ENCODE results near the gene TEC. TPM values are rescaled to one million over a fixed set of nuclear protein-coding genes. Genes with fewer than 3 reads are reported as not detected.

TEC gene
- total and polyA plus RNA-seq, 7 experiments from 2014 or later, result 0.91 to 5.8 (median 2.5) TPM

- H3K9me3 Mint-ChIP-seq, result peaks cover 0 to 1% (median 0%) of the 10 kb centered on the region in 11 donors
- peaks cover 10 to 41% (median 13%) of the 10 kb centered on the region in 5 donors for H3K36me3 Mint-ChIP-seq
- ChIA-PET POLR2A (interaction anchor here (0.7 to 1.0 kb wide), 2 partner anchors 14 to 15 kb away, joined by 3 read pairs; partner anchors contain the start of gene TXK), CTCF (no interaction called here)
- Histone ChIP-seq H3K36me3 (ENCODE audit: control insufficient read depth in 2 of 3, insufficient read depth in 3 of 3, low read length in 3 of 3) (peaks cover 0 to 5% (median 0%) of the 10 kb centered on the region in 3 experiments), H3K27me3 (ENCODE audit: control insufficient read depth in 2 of 2, insufficient read depth in 2 of 2, low read length in 2 of 2) (no peaks in the 10 kb centered on the region), H3K4me3 (ENCODE audit: low read length) (no peak overlapping the region), H3K9me3 (ENCODE audit: control insufficient read depth in 2 of 3, low read length in 3 of 3) (no peaks in the 10 kb centered on the region), H3K4me1 (ENCODE audit: control insufficient read depth in 2 of 2, insufficient read depth in 2 of 2, low read length in 2 of 2) (peaks cover 9 to 63% of the 10 kb centered on the region in 2 donors), H3K27ac (ENCODE audit: low read depth, low read length) (no peak overlapping the region)
- ATAC-seq, result no peak
- peaks cover 39 to 68% (median 55%) of the 10 kb centered on the region in 7 donors for H3K4me1 Mint-ChIP-seq
- DNase-seq, result no peak
- intact Hi-C loops (cut with micrococcal nuclease), result loop anchor here in 1 of 2 donors (10.0 kb wide), 1 partner anchor 425 kb away; no protein-coding TSS in a partner anchor
- no peaks in the 10 kb centered on the region for H3K27me3 Mint-ChIP-seq
- H3K27ac Mint-ChIP-seq, result peak overlapping the region in 7 of 9 donors; percentile 16 to 92 (median 79)
- H3K4me3 Mint-ChIP-seq, result peak overlapping the region in 9 of 10 donors; percentile 3 to 72 (median 58)
Measured at GRCh38 chr4:48119646-48120045, 150.0 kb downstream of the TEC start.

- no peak overlapping the region for H3K27ac ChIP-seq (ENCODE audit: low read depth, low read length)
- H3K27me3 Mint-ChIP-seq, result no peaks in the 10 kb centered on the region
- peaks cover 9 to 59% of the 10 kb centered on the region in 2 donors for H3K4me1 ChIP-seq (ENCODE audit: control insufficient read depth in 2 of 2, insufficient read depth in 2 of 2, low read length in 2 of 2)
- intact Hi-C loops (cut with micrococcal nuclease), result no loop called here
- no peaks in the 10 kb centered on the region for H3K9me3 ChIP-seq (ENCODE audit: control insufficient read depth in 2 of 3, low read length in 3 of 3)
- CTCF ChIA-PET, result interaction anchor here (0.8 to 1.5 kb wide), 5 partner anchors 8 to 21 kb away, joined by 3 to 4 read pairs (median 3); no protein-coding TSS in a partner anchor
- peaks cover 0 to 16% (median 0%) of the 10 kb centered on the region in 3 experiments for H3K36me3 ChIP-seq (ENCODE audit: control insufficient read depth in 2 of 3, insufficient read depth in 3 of 3, low read length in 3 of 3)
- peaks cover 0 to 1% (median 0%) of the 10 kb centered on the region in 11 donors for H3K9me3 Mint-ChIP-seq
- H3K27ac Mint-ChIP-seq, result peak overlapping the region in 8 of 9 donors; percentile 4 to 92 (median 28)
- H3K4me3 ChIP-seq (ENCODE audit: low read length), result no peak overlapping the region
- DNase-seq (no peak), ATAC-seq (no peak)
- peak overlapping the region in 6 of 10 donors; percentile 2 to 72 (median 22) for H3K4me3 Mint-ChIP-seq
- POLR2A ChIA-PET, result interaction anchor here (0.9 to 3.0 kb wide), 2 partner anchors 9 to 21 kb away, joined by 3 to 18 read pairs; no protein-coding TSS in a partner anchor
- peaks cover 42 to 69% (median 66%) of the 10 kb centered on the region in 7 donors for H3K4me1 Mint-ChIP-seq
- peaks cover 10 to 41% (median 20%) of the 10 kb centered on the region in 5 donors for H3K36me3 Mint-ChIP-seq
- no peaks in the 10 kb centered on the region for H3K27me3 ChIP-seq (ENCODE audit: control insufficient read depth in 2 of 2, insufficient read depth in 2 of 2, low read length in 2 of 2)
Measured at GRCh38 chr4:48118081-48118480, 151.6 kb downstream of the TEC start.

GRCh38 chr4:48116582-48116981, 153.1 kb downstream of the TEC start:
- Histone ChIP-seq H3K9me3 (ENCODE audit: control insufficient read depth in 2 of 3, low read length in 3 of 3) (no peaks in the 10 kb centered on the region), H3K27me3 (ENCODE audit: control insufficient read depth in 2 of 2, insufficient read depth in 2 of 2, low read length in 2 of 2) (no peaks in the 10 kb centered on the region), H3K27ac (ENCODE audit: low read depth, low read length) (peak overlapping the region; percentile 40), H3K4me3 (ENCODE audit: low read length) (no peak overlapping the region), H3K36me3 (ENCODE audit: control insufficient read depth in 2 of 3, insufficient read depth in 3 of 3, low read length in 3 of 3) (peaks cover 0 to 30% (median 0%) of the 10 kb centered on the region in 3 experiments), H3K4me1 (ENCODE audit: control insufficient read depth in 2 of 2, insufficient read depth in 2 of 2, low read length in 2 of 2) (peaks cover 9 to 55% of the 10 kb centered on the region in 2 donors)
- Mint-ChIP-seq H3K4me1 (peaks cover 51 to 84% (median 79%) of the 10 kb centered on the region in 7 donors), H3K27me3 (no peaks in the 10 kb centered on the region), H3K4me3 (peak overlapping the region in 6 of 10 donors; percentile 14 to 68 (median 50)), H3K36me3 (peaks cover 10 to 53% (median 26%) of the 10 kb centered on the region in 5 donors), H3K9me3 (peaks cover 0 to 1% (median 0%) of the 10 kb centered on the region in 11 donors), H3K27ac (peak overlapping the region in 8 of 9 donors; percentile 17 to 92 (median 81))
- ATAC-seq (no peak), DNase-seq (no peak)
- CTCF ChIA-PET, result interaction anchor here (0.9 to 2.1 kb wide), 2 partner anchors 8 kb away, joined by 3 to 7 read pairs; no protein-coding TSS in a partner anchor
- intact Hi-C loops (cut with micrococcal nuclease), result no loop called here
- POLR2A ChIA-PET, result interaction anchor here (1.7 to 3.0 kb wide), 2 partner anchors 11 to 15 kb away, joined by 3 to 18 read pairs; no protein-coding TSS in a partner anchor

- Mint-ChIP-seq H3K36me3 (peaks cover 10 to 56% (median 32%) of the 10 kb centered on the region in 5 donors), H3K4me1 (peaks cover 51 to 87% (median 78%) of the 10 kb centered on the region in 7 donors), H3K9me3 (peaks cover 0 to 1% (median 0%) of the 10 kb centered on the region in 11 donors), H3K4me3 (peak overlapping the region in 5 of 10 donors; percentile 1 to 87 (median 28)), H3K27ac (peak overlapping the region in 7 of 9 donors; percentile 73 to 92 (median 84)), H3K27me3 (no peaks in the 10 kb centered on the region)
- Histone ChIP-seq H3K27ac (ENCODE audit: low read depth, low read length) (peak overlapping the region; percentile 53), H3K9me3 (ENCODE audit: control insufficient read depth in 2 of 3, low read length in 3 of 3) (no peaks in the 10 kb centered on the region), H3K4me3 (ENCODE audit: low read length) (no peak overlapping the region), H3K36me3 (ENCODE audit: control insufficient read depth in 2 of 3, insufficient read depth in 3 of 3, low read length in 3 of 3) (peaks cover 0 to 51% (median 3%) of the 10 kb centered on the region in 3 experiments), H3K4me1 (ENCODE audit: control insufficient read depth in 2 of 2, insufficient read depth in 2 of 2, low read length in 2 of 2) (peaks cover 3 to 39% of the 10 kb centered on the region in 2 donors), H3K27me3 (ENCODE audit: control insufficient read depth in 2 of 2, insufficient read depth in 2 of 2, low read length in 2 of 2) (no peaks in the 10 kb centered on the region)
- ATAC-seq (peak; percentile 28), DNase-seq (no peak)
- ChIA-PET POLR2A (interaction anchor here (0.8 to 1.0 kb wide), 3 partner anchors 12 to 25 kb away, joined by 4 to 11 read pairs (median 4); no protein-coding TSS in a partner anchor), CTCF (interaction anchor here (2.1 kb wide), 1 partner anchor 10 kb away, joined by 7 read pairs; no protein-coding TSS in a partner anchor)
- intact Hi-C loops (cut with micrococcal nuclease), result loop anchor here in 1 of 2 donors (1.0 kb wide), 1 partner anchor 14 kb away; no protein-coding TSS in a partner anchor
Measured at GRCh38 chr4:48114412-48114811, 155.2 kb downstream of the TEC start.

- DNase-seq (no peak), ATAC-seq (peak; percentile 48)
- Histone ChIP-seq H3K9me3 (ENCODE audit: control insufficient read depth in 2 of 3, low read length in 3 of 3) (no peaks in the 10 kb centered on the region), H3K27ac (ENCODE audit: low read depth, low read length) (peak overlapping the region; percentile 54), H3K27me3 (ENCODE audit: control insufficient read depth in 2 of 2, insufficient read depth in 2 of 2, low read length in 2 of 2) (no peaks in the 10 kb centered on the region), H3K4me1 (ENCODE audit: control insufficient read depth in 2 of 2, insufficient read depth in 2 of 2, low read length in 2 of 2) (peaks cover 0 to 21% of the 10 kb centered on the region in 2 donors), H3K36me3 (ENCODE audit: control insufficient read depth in 2 of 3, insufficient read depth in 3 of 3, low read length in 3 of 3) (peaks cover 0 to 64% (median 10%) of the 10 kb centered on the region in 3 experiments), H3K4me3 (ENCODE audit: low read length) (no peak overlapping the region)
- H3K4me3 Mint-ChIP-seq, result peak overlapping the region in 1 of 10 donors; percentile 87
- H3K27ac Mint-ChIP-seq, result peak overlapping the region in 8 of 9 donors; percentile 51 to 92 (median 82)
- intact Hi-C loops (cut with micrococcal nuclease), result no loop called here
- H3K36me3 Mint-ChIP-seq, result peaks cover under 1 to 46% (median 29%) of the 10 kb centered on the region in 5 donors
- peaks cover 32 to 76% (median 60%) of the 10 kb centered on the region in 7 donors for H3K4me1 Mint-ChIP-seq
- ChIA-PET POLR2A (no interaction called here), CTCF (no interaction called here)
- H3K27me3 Mint-ChIP-seq, result no peaks in the 10 kb centered on the region
- H3K9me3 Mint-ChIP-seq, result no peaks in the 10 kb centered on the region
Measured at GRCh38 chr4:48112017-48112667, 157.5 kb downstream of the TEC start.

GRCh38 chr4:48110452-48110978, 159.1 kb downstream of the TEC start:
- H3K27ac ChIP-seq (ENCODE audit: low read depth, low read length), result no peak overlapping the region
- no peak for ATAC-seq
- H3K4me1 ChIP-seq (ENCODE audit: control insufficient read depth in 2 of 2, insufficient read depth in 2 of 2, low read length in 2 of 2), result peaks cover 0 to 19% of the 10 kb centered on the region in 2 donors
- CTCF ChIA-PET, result interaction anchor here (0.6 to 3.3 kb wide), 5 partner anchors 8 to 43 kb away, joined by 3 to 11 read pairs (median 3); no protein-coding TSS in a partner anchor
- H3K27ac Mint-ChIP-seq, result peak overlapping the region in 3 of 9 donors; percentile 36 to 92 (median 92)
- no peak overlapping the region for H3K4me3 ChIP-seq (ENCODE audit: low read length)
- peaks cover 0 to 46% (median 31%) of the 10 kb centered on the region in 5 donors for H3K36me3 Mint-ChIP-seq
- H3K9me3 ChIP-seq (ENCODE audit: control insufficient read depth in 2 of 3, low read length in 3 of 3), result no peaks in the 10 kb centered on the region
- no peak for DNase-seq
- H3K9me3 Mint-ChIP-seq, result no peaks in the 10 kb centered on the region
- peak overlapping the region in 1 of 10 donors; percentile 33 for H3K4me3 Mint-ChIP-seq
- H3K27me3 Mint-ChIP-seq, result no peaks in the 10 kb centered on the region
- no peaks in the 10 kb centered on the region for H3K27me3 ChIP-seq (ENCODE audit: control insufficient read depth in 2 of 2, insufficient read depth in 2 of 2, low read length in 2 of 2)
- intact Hi-C loops (cut with micrococcal nuclease), result no loop called here
- peaks cover 0 to 64% (median 10%) of the 10 kb centered on the region in 3 experiments for H3K36me3 ChIP-seq (ENCODE audit: control insufficient read depth in 2 of 3, insufficient read depth in 3 of 3, low read length in 3 of 3)
- POLR2A ChIA-PET, result interaction anchor here (1.6 to 2.1 kb wide), 2 partner anchors 13 to 29 kb away, joined by 4 to 6 read pairs; no protein-coding TSS in a partner anchor
- H3K4me1 Mint-ChIP-seq, result peaks cover 36 to 75% (median 59%) of the 10 kb centered on the region in 7 donors
